H1 (cell line): ENCODE data around the gene RNF224. TPM values are rescaled to one million over a fixed set of nuclear protein-coding genes. Genes with fewer than 3 reads are reported as not detected.

ENCODE experiments used
- CHD7 ChIP-seq: fragments of 300-600 bp; sonication (generic); IDR thresholded peaks from 2 replicates; pipeline ENCODE4 v1.7.1; 2012; ENCODE audit warnings: low read length, moderate library complexity, mild to moderate bottlenecking, inconsistent platforms; ENCODE audit not compliant: insufficient replicate concordance
- EGR1 ChIP-seq: IDR thresholded peaks from 2 replicates; pipeline ENCODE4 v1.6.1; 2011; ENCODE audit warnings: low read depth, low read length, borderline replicate concordance
- HDAC2 ChIP-seq, 2 experiments: fragments of 300-600 bp in 1 of 2; sonication (generic) in 1 of 2; IDR thresholded peaks; 2 replicates each; pipeline ENCODE4 v1.6.1; 2011 to 2012; ENCODE audit warnings: low read depth in 2 of 2, low read length in 2 of 2, mild to moderate bottlenecking in 2 of 2, moderate library complexity in 2 of 2, borderline replicate concordance in 1 of 2, inconsistent platforms in 1 of 2
- KDM4A ChIP-seq: IDR thresholded peaks from one replicate; pipeline ENCODE4 v1.7.1; 2012; ENCODE audit warnings: low read depth, mild to moderate bottlenecking, moderate library complexity, low read length, inconsistent platforms; ENCODE audit not compliant: severe bottlenecking
- PHF8 ChIP-seq: fragments of 200-600 bp; sonication (generic); conservative IDR thresholded peaks from 2 replicates; pipeline ENCODE4 v1.7.1; 2012; ENCODE audit warnings: low read depth, mild to moderate bottlenecking, inconsistent platforms, low read length, moderate library complexity
- SIN3A ChIP-seq, 2 experiments: IDR thresholded peaks in 1 of 2; conservative IDR thresholded peaks in 1 of 2; 2 replicates each; pipeline ENCODE4 v1.6.1; 2011 to 2012; ENCODE audit warnings: low read length in 2 of 2, improper control_type of control experiment in 1 of 2, low read depth in 1 of 2, mild to moderate bottlenecking in 1 of 2
- SP2 ChIP-seq: IDR thresholded peaks from 2 replicates; pipeline ENCODE4 v1.6.1; 2012; ENCODE audit warnings: mild to moderate bottlenecking, low read length, inconsistent platforms
- TEAD4 ChIP-seq: IDR thresholded peaks from 2 replicates; pipeline ENCODE4 v1.6.1; 2012; ENCODE audit warnings: low read depth, low read length, inconsistent platforms, mixed read lengths
- YY1 ChIP-seq: IDR thresholded peaks from 2 replicates; pipeline ENCODE4 v1.6.1; 2011; ENCODE audit warnings: low read depth, mild to moderate bottlenecking, low read length
- polyA plus RNA-seq, 7 experiments: library from polyadenylated mRNA; depleted of rRNA in 3 of 7; stranded (reverse) in 5 of 7; unstranded in 2 of 7; fragments of >200 nt in 5 of 7; fragments of 200-250 nt in 2 of 7; gene quantifications; 1 replicate in 5 of 7; 2 replicates in 1 of 7; 4 replicates in 1 of 7; pipeline versions ENCODE4 v1.2.1 to v1.2.3, GENCODE V29; 2011 to 2013; ENCODE audit warnings: missing spikeins in 2 of 7, mixed read lengths in 2 of 7
- total RNA-seq: library from RNA; stranded (reverse); fragmentation: NEBNext Ultra II Directional; extraction: Animal tissue kit (Norgen Biotek cat#: 25700); gene quantifications from 2 replicates; pipeline ENCODE4 v1.2.1, GENCODE V29; 2021

RNF224 gene
- total and polyA plus RNA-seq, 2 of the 8 experiments (the other 6 are each of a cell fraction or from before 2014, with no cell fraction given) = 0.24 TPM; not detected in 1

GRCh38 chr9:137200311-137201204 is 26.7 kb upstream of the RNF224 start, which contains the start of gene TPRN (continued):
- TF ChIP-seq CHD7 (no peak), SIN3A (conservative IDR thresholded peaks at IDR 0.05 in 1 of 2, IDR thresholded peaks at IDR 0.05 in 1 of 2; ENCODE audit: low read depth in 1 of 2, low read length in 2 of 2) (peak; percentile 39 to 72; a peak in 2 of 4 replicates), TEAD4 (no peak), PHF8 (peak; percentile 71), KDM4A (peak; percentile 22), SP2 (peak; percentile 66), HDAC2 (IDR thresholded peaks at IDR 0.05; ENCODE audit: borderline replicate concordance in 1 of 2, low read depth in 2 of 2, low read length in 2 of 2) (no peak), EGR1 (0 out of 2 replicates have a peak, but pooled peaks have one; percentile 12), YY1 (peak; percentile 89; the same call in 1 of the 2 replicates)
